Stomach (tissue), 4 donors: ENCODE data around the gene GRAMD2A.

ENCODE experiments used
- EP300 ChIP-seq: sonication (generic); formaldehyde crosslinking; IDR thresholded peaks from one replicate; pipeline ENCODE4 v1.6.1; 2017; ENCODE audit warnings: antibody characterized with exemption
- POLR2A ChIP-seq, 4 donors: fragments of 450-650 bp; IDR thresholded peaks; one replicate each; pipeline ENCODE4 v1.6.1; 2016; ENCODE audit warnings: antibody characterized with exemption in 4 of 4, control low read depth in 2 of 4, mild to moderate bottlenecking in 1 of 4, moderate library complexity in 1 of 4
- POLR2AphosphoS5 ChIP-seq, 3 donors: sonication (generic); formaldehyde crosslinking; IDR thresholded peaks; one replicate each; pipeline ENCODE4 v1.6.1; 2016; ENCODE audit warnings: antibody characterized with exemption in 3 of 3
- TF ChIP-seq, protein P1 (sequence below), 7 experiments: fragments of 450-650 bp in 4 of 7; fragments of 200-600 bp in 3 of 7; sonication (generic) in 3 of 7; IDR thresholded peaks; one replicate each; pipeline ENCODE4 v1.5.1; 2016 to 2019; ENCODE audit warnings: antibody characterized with exemption in 7 of 7, control low read depth in 2 of 7, mild to moderate bottlenecking in 1 of 7

DNA sequence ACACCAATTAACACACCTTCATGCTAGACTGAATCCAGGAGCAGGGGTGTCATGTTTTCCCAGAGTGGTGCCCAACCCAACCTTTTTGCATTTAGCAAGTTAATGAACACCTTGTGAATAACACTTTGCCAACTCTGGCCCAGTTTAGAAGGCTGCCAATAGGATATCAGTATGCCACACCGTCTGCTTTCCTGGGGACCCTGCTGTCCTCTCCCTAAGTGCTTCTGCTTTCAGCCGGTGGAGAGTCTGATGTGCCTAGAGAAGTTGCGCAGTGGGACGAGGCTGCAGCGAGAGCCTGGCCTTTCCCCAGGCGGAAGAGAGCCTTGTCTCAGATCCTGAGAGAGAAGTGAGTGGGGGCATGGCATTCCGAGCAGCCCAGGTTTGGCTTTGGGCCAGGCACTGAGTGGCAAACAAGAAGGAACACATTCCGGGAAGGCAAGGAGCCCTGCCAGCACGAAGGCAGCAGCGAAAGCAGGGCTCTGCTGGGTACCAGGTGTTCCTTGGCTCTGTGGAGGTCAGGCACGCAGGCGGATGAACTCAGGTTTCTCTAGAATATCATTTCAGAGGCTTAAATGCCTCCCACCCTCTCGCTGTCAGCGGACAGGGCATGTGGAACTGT, 42.5 kb downstream of the GRAMD2A start:
- TF ChIP-seq, protein P1, sequence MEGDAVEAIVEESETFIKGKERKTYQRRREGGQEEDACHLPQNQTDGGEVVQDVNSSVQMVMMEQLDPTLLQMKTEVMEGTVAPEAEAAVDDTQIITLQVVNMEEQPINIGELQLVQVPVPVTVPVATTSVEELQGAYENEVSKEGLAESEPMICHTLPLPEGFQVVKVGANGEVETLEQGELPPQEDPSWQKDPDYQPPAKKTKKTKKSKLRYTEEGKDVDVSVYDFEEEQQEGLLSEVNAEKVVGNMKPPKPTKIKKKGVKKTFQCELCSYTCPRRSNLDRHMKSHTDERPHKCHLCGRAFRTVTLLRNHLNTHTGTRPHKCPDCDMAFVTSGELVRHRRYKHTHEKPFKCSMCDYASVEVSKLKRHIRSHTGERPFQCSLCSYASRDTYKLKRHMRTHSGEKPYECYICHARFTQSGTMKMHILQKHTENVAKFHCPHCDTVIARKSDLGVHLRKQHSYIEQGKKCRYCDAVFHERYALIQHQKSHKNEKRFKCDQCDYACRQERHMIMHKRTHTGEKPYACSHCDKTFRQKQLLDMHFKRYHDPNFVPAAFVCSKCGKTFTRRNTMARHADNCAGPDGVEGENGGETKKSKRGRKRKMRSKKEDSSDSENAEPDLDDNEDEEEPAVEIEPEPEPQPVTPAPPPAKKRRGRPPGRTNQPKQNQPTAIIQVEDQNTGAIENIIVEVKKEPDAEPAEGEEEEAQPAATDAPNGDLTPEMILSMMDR (IDR thresholded peaks at IDR 0.05) = no peak
- TF ChIP-seq POLR2AphosphoS5 (IDR thresholded peaks at IDR 0.05) (peak; percentile 78 to 90 (median 83)), EP300 (no peak), POLR2A (IDR thresholded peaks at IDR 0.05) (no peak)
